Breast epithelium (tissue), 3 donors: Measurements from ENCODE around the gene OR6K2.

ENCODE experiments used
- CTCF ChIP-seq, 3 donors: fragments of 450-650 bp; IDR thresholded peaks; one replicate each; pipeline ENCODE4 v1.5.1; 2016 to 2017; ENCODE audit warnings: antibody characterized with exemption in 3 of 3, mild to moderate bottlenecking in 3 of 3, moderate library complexity in 3 of 3
- POLR2A ChIP-seq: fragments of 450-650 bp; IDR thresholded peaks from one replicate; pipeline ENCODE4 v1.6.1; 2016; ENCODE audit warnings: antibody characterized with exemption, mild to moderate bottlenecking, moderate library complexity

- no peak for TF ChIP-seq POLR2A
- no peak for TF ChIP-seq CTCF (IDR thresholded peaks at IDR 0.05)
Observed at GRCh38 chr1:158679289-158679688, 21.2 kb downstream of the OR6K2 start.
